ENCODE measurements around the gene WNT8B. TPM values are rescaled to one million over a fixed set of nuclear protein-coding genes. Genes with fewer than 3 reads are reported as not detected.

The WNT8B gene
- total RNA-seq, 2 donors from 2014 or later: 0.40 to 1.8 TPM

GRCh38 chr10:100501423-100501822 lies 38.6 kb downstream of the WNT8B start:
- Histone ChIP-seq H3K27me3 (replicated peaks; ENCODE audit: insufficient read depth) (no peaks in the 10 kb centered on the region), H3K4me1 (replicated peaks) (no peaks in the 10 kb centered on the region), H3K27ac (no peak overlapping the region), H3K36me3 (peaks cover 2 to 6% of the 10 kb centered on the region in 2 donors), H3K4me3 (no peak overlapping the region), H3K9me3 (no peaks in the 10 kb centered on the region)
- intact Hi-C loops (cut with DNase I): no loop called here
- TF ChIP-seq POLR2A (IDR thresholded peaks at IDR 0.05): no peak
- no peak for TF ChIP-seq CTCF (IDR thresholded peaks at IDR 0.05)
- no peak for TF ChIP-seq POLR2AphosphoS5 (IDR thresholded peaks at IDR 0.05)
- DNase-seq (ENCODE audit: low spot score): no peak

GRCh38 chr10:100502926-100503494 lies 40.2 kb downstream of the WNT8B start:
- H3K36me3 ChIP-seq: peaks cover 0 to 6% of the 10 kb centered on the region in 2 donors
- WGBS: 88% methylated on average over 1 of the region's 1 CpG
- no peak for DNase-seq (ENCODE audit: low spot score)

GRCh38 chr10:100504096-100504495 lies 41.3 kb downstream of the WNT8B start:
- Histone ChIP-seq H3K27ac (no peak overlapping the region), H3K36me3 (peaks cover 0 to 6% of the 10 kb centered on the region in 2 donors), H3K27me3 (replicated peaks; ENCODE audit: insufficient read depth) (no peaks in the 10 kb centered on the region), H3K4me1 (replicated peaks) (no peaks in the 10 kb centered on the region), H3K9me3 (no peaks in the 10 kb centered on the region), H3K4me3 (no peak overlapping the region)
- TF ChIP-seq POLR2A (IDR thresholded peaks at IDR 0.05) (no peak), POLR2AphosphoS5 (IDR thresholded peaks at IDR 0.05) (no peak), CTCF (IDR thresholded peaks at IDR 0.05) (no peak)
- intact Hi-C loops (cut with DNase I): no loop called here
- 55% methylated on average over 5 of the region's 5 CpGs for WGBS
- no peak for DNase-seq (ENCODE audit: low spot score)

More at GRCh38 chr10:100502926-100503494, 40.2 kb downstream of the WNT8B start:
- no peaks in the 10 kb centered on the region for H3K27me3 ChIP-seq (replicated peaks; ENCODE audit: insufficient read depth)
- H3K4me3 ChIP-seq: no peak overlapping the region
- TF ChIP-seq POLR2A (IDR thresholded peaks at IDR 0.05) (no peak), CTCF (IDR thresholded peaks at IDR 0.05) (no peak), POLR2AphosphoS5 (IDR thresholded peaks at IDR 0.05) (no peak)
- H3K4me1 ChIP-seq (replicated peaks): no peaks in the 10 kb centered on the region
- no peaks in the 10 kb centered on the region for H3K9me3 ChIP-seq
- no peak overlapping the region for H3K27ac ChIP-seq
- intact Hi-C loops (cut with DNase I): no loop called here

GRCh38 chr10:100505164-100505563 lies 42.4 kb downstream of the WNT8B start:
- intact Hi-C loops (cut with DNase I): no loop called here
- no peak overlapping the region for H3K27ac ChIP-seq
- 94% methylated on average over 2 of the region's 2 CpGs for WGBS
- no peaks in the 10 kb centered on the region for H3K4me1 ChIP-seq (replicated peaks)
- peaks cover 0 to 6% of the 10 kb centered on the region in 2 donors for H3K36me3 ChIP-seq
- H3K27me3 ChIP-seq (replicated peaks; ENCODE audit: insufficient read depth): no peaks in the 10 kb centered on the region
- no peaks in the 10 kb centered on the region for H3K9me3 ChIP-seq
- no peak for DNase-seq (ENCODE audit: low spot score)
- H3K4me3 ChIP-seq: no peak overlapping the region
- no peak for TF ChIP-seq POLR2A (IDR thresholded peaks at IDR 0.05)
- TF ChIP-seq POLR2AphosphoS5 (IDR thresholded peaks at IDR 0.05): no peak
- no peak for TF ChIP-seq CTCF (IDR thresholded peaks at IDR 0.05)

GRCh38 chr10:100506596-100507356 lies 44.0 kb downstream of the WNT8B start:
- no peak overlapping the region for H3K27ac ChIP-seq
- DNase-seq (ENCODE audit: low spot score): no peak
- intact Hi-C loops (cut with DNase I): no loop called here
- 96% methylated on average over 5 of the region's 5 CpGs for WGBS
- H3K27me3 ChIP-seq (replicated peaks; ENCODE audit: insufficient read depth): no peaks in the 10 kb centered on the region
- no peaks in the 10 kb centered on the region for H3K9me3 ChIP-seq
- TF ChIP-seq POLR2AphosphoS5 (IDR thresholded peaks at IDR 0.05) (no peak), POLR2A (IDR thresholded peaks at IDR 0.05) (no peak), CTCF (IDR thresholded peaks at IDR 0.05) (no peak)
- H3K4me1 ChIP-seq (replicated peaks): no peaks in the 10 kb centered on the region
- H3K36me3 ChIP-seq: peaks cover 0 to 3% of the 10 kb centered on the region in 2 donors
- no peak overlapping the region for H3K4me3 ChIP-seq

Data from prostate gland (tissue), 2 donors.